HG02678 (cell line): ENCODE data around the gene SPSB2.

Experiments used
- ATAC-seq: cut with Tn5 transposase; IDR thresholded peaks from one replicate; pipeline ENCODE4 v1.9.1; 2021; ENCODE audit warnings: mild to moderate bottlenecking, moderate library complexity; ENCODE audit not compliant: unreplicated experiment

Gene SPSB2

GRCh38 chr12:6822426-6823135 lies 50.5 kb downstream of the SPSB2 start:
- ATAC-seq: no peak

DNA sequence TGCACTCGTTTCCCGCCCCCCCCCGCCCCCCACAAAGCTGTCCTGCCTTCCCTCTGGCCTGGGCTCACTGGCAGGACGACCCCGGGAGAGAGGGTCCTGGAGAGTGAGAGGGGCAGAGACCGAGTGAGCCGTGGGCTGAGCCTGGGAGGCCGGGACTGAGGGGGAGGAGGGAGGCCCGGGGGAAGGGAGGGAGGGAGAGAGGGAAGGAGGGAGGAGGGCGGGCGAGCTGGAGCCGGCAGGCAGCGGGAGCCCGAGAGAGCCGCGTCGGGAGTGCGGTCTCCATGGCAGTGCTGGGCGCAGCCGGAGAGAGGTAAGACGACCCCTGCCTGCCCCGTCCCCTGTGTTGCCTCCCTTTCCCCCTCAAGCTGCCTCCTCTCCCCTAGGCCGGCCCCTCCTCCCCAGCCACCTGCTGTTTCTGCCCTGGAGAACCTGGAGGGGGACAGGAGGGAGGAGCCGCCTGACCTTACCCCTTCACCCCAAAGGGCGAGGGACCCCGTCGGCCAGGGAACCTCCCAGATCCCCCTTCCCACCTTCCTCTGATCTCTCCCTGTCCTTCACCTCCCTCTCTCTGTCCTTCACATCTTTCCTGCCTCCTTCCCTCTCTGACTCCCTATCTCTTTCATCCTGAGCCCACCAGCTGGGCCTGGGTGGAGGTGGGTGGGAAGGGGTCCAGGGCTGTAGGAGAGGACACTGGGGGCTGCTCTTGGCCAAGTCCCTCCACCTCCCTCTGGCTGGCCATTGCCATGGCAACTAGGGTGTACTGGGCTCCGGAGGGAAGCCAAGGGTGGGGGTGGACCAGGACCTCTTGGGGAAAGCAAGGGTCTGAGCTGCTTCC lies 51.3 kb downstream of the SPSB2 start, which contains the start of gene GPR162:
Gene GPR162 (plus strand): TSS at position 231 of the 835 bp plus-strand sequence. CDS start 2,078 bp downstream, outside the sequence.
- ATAC-seq: no peak
